SIG-M5 treated with dmso at 0.1 percent for 504 hours (cell line): Measurements from ENCODE around the gene PHLDB1.

ENCODE experiments used
- DNase-seq: peaks from one replicate; lab custom pipeline; 2025; ENCODE audit not compliant: unreplicated experiment; lab: John Stamatoyannopoulos, UW

PHLDB1 gene

GRCh38 chr11:118621784-118622375 lies 14.5 kb downstream of the PHLDB1 start:
- no peak for DNase-seq

GRCh38 chr11:118622376-118623268 lies 15.2 kb downstream of the PHLDB1 start:
- DNase-seq, result no peak

- DNase-seq, result no peak
These were observed 15.8 kb downstream of the PHLDB1 start for GRCh38 chr11:118623269-118623655.

GRCh38 chr11:118625036-118625690 lies 17.7 kb downstream of the PHLDB1 start:
- DNase-seq, result no peak

- no peak for DNase-seq
These were observed 18.6 kb downstream of the PHLDB1 start for GRCh38 chr11:118625976-118626375.

- DNase-seq, result no peak
These were observed 20.2 kb downstream of the PHLDB1 start for GRCh38 chr11:118627566-118627965.

GRCh38 chr11:118628031-118628430 lies 20.6 kb downstream of the PHLDB1 start:
- DNase-seq, result no peak

- DNase-seq, result no peak
These were observed 21.0 kb downstream of the PHLDB1 start for GRCh38 chr11:118628432-118628831.

- no peak for DNase-seq
These were observed 21.6 kb downstream of the PHLDB1 start for GRCh38 chr11:118628861-118629549.

GRCh38 chr11:118629761-118630661 lies 22.6 kb downstream of the PHLDB1 start:
- no peak for DNase-seq

GRCh38 chr11:118631142-118631909 lies 23.9 kb downstream of the PHLDB1 start:
- no peak for DNase-seq

- no peak for DNase-seq
These were observed 25.3 kb downstream of the PHLDB1 start for GRCh38 chr11:118632577-118633318.

GRCh38 chr11:118633319-118633690 lies 25.9 kb downstream of the PHLDB1 start:
- no peak for DNase-seq

- DNase-seq, result no peak
These were observed 26.6 kb downstream of the PHLDB1 start for GRCh38 chr11:118633979-118634378.

- no peak for DNase-seq
These were observed 27.2 kb downstream of the PHLDB1 start for GRCh38 chr11:118634431-118635236.

- DNase-seq, result no peak
These were observed 27.8 kb downstream of the PHLDB1 start for GRCh38 chr11:118635237-118635591.

- DNase-seq, result no peak
These were observed 28.2 kb downstream of the PHLDB1 start for GRCh38 chr11:118635642-118636041.

- no peak for DNase-seq
These were observed 29.3 kb downstream of the PHLDB1 start for GRCh38 chr11:118636569-118637290.
